Stimulated activated CD4-positive, alpha-beta T cell treated with anti-CD3 and anti-CD28 coated beads, Interleukin-2, amount 100 ng/mL, for 4 hours (primary cell): ENCODE results near the gene FAM98C.

Experiments
- DNase-seq: peaks from one replicate; pipeline ENCODE4 v3.0.0-alpha.2; 2020; ENCODE audit warnings: low read depth

FAM98C gene

DNA sequence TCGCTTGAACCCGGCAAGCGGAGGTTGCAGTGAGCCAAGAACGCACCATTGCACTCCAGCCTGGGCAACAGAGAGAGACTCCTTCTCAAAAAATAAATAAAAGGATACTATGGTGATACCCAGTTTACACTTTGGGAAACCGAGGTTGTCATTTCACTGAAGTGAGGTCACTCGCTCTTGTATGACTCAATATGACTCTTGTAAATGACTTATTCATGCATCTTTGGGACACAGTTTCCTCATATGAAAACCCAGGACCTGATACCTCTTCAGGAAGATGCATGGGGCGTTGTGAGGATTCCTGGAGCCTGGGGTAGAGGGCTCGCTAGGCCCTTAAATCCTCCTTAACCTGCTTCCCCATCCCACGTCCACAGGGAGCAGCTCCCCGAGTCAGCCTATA lies 24.0 kb upstream of the FAM98C start:
- DNase-seq: no peak

DNA sequence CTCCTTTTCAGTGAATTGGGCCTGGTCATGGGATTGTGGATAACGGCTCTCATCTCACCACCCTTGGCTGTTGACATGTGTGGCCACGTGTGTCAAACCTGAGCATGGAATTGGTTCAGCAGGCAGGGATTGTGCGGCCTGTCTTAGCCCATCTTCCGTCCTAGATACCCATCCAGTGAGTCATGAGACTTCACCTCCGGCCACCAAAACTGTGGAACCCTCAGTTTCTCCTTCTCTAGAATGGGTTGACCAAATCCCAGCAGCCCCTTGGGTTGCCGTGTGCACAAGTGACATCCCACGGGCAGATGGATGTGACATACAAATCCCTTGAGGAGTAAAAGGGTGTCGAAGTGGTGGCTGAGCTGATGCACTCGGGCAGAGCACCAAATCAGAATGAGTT lies 21.8 kb upstream of the FAM98C start:
- DNase-seq: no peak

DNA sequence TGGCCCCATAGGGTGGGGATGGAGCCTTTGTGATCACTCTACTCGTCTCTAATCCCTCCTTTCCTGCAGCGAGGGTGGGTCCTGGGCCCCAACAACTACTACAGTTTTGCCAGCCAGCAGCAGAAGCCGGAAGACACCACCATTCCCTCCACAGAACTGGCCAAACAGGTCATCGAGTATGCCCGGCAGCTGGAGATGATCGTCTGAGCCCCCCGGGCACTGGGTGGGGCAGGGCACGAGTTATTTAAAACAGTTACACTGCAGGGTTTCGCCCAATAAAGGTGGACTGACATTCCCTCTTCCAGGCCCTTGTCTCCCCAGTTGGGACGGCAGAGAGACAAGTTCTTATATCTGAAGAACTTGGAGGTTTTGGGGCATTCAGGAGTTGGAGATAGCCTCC lies 19.7 kb upstream of the FAM98C start:
- no peak for DNase-seq

DNA sequence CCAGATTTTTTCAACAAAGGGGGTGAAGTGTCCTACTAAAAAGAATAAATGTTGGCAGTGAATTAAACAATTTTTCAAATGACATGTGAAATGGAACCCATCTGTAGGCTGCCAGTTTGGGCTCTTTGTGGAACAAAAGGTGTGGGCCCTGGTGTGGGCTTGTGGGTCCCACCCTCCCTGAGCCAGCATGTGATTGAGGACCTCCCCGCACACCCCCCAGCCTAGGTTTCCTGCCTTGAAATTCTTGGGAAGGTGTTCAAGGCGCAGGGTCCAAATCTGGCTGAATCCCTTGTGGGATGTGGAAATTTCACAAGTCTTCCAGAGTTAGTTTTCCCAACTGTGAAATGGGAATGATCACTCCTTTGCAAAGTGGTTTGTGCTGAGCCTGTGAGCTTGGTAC lies 19.1 kb upstream of the FAM98C start:
- no peak for DNase-seq

DNA sequence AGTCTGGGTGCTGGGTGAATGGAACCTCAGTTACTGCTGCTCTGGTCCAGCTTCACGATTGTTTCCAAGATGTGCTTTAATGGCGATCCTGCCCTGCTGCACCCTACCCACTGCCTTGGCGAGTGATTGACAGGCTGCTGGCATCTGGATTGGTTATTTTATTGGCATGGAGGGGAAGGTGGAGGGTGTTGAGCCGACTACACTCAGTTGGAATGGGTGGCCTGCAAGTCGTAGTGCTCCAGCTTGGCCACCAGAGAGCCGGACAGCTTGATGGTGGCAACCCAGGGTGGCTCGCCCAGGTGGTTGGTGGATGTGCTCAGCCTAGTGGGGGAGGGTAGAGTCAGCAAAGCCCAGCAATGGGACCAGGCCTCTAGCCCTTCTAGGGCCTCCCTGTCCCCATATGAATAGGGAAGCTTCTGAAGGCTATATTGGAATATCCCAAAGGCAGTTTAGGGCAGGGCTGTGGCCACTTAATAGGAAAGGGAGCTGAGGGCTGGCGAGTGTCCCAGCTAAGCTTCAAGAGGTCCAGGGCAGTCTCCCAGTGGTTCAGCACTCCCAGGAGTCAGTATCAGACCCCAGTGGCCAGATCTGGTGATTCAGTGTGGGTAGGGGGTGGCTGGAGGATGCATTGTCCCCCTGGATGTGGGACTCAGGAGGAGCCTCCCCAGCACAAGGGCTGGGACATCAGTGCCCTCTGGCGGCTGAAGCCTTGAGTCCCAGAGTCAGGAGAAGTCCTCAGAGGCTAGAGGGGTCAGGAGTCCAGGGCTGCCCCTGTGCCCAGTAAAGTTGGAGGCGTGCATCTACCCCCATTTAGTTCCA lies 18.5 kb upstream of the FAM98C start:
- no peak for DNase-seq

DNA sequence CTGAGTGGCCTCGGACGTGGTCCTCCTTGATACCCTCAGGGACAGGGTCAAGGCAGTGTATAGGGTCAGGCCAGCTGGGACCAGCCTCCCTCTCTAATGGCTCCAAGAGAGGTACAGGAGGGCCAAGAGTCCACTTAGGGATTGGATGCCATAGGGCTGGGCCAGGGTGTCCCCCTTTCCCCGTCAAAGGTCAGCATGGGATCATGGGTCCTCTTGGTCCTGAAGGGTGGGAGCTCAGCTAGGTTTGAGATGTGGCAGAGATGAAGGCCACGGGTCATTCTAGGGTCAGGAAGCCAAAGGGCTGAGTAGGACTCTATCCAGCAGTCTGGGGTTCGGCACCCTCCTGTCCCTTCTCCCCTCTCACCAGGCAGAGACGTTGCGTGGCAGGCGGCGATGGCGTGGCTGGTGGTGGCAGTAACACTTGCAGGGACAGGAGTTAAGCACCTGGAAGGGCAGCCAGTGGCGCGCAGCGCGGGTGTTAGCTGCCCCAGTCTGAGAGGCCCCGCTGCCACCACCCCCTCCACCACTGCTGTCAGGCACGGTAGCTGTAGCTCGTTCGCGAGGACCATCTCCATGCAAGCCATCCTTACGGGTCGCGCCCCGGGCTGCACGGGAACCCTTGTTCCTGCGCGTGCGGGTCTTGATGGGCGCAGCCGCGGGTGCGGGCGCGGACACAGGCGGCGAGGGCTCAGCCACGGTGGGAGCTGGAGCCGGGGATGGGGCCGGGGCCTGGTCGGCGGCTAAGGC lies 17.7 kb upstream of the FAM98C start:
- DNase-seq: no peak

DNA sequence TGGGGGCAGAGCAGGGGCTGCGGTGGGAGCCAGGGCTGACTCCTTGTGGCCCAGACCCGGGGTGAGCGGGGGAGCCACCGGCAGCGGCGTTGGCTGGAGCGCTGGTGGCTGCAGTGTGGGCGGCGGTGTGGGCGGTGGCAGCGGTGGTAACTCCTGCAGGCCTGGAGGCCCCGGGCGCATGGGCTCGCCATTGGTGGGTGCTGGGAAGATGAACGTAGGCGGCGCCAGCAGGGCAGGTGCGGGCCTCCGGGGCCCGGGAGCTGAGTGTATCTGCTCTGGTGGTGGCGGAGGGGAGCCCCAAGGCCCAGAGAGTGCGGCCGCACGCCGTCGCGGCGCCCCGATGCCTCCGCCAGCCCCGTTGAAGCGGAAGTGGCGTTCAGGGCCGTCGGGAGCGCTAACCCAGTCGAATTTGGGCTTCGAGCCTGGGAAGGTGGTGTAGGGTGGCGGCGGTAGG lies 17.1 kb upstream of the FAM98C start:
- no peak for DNase-seq

DNA sequence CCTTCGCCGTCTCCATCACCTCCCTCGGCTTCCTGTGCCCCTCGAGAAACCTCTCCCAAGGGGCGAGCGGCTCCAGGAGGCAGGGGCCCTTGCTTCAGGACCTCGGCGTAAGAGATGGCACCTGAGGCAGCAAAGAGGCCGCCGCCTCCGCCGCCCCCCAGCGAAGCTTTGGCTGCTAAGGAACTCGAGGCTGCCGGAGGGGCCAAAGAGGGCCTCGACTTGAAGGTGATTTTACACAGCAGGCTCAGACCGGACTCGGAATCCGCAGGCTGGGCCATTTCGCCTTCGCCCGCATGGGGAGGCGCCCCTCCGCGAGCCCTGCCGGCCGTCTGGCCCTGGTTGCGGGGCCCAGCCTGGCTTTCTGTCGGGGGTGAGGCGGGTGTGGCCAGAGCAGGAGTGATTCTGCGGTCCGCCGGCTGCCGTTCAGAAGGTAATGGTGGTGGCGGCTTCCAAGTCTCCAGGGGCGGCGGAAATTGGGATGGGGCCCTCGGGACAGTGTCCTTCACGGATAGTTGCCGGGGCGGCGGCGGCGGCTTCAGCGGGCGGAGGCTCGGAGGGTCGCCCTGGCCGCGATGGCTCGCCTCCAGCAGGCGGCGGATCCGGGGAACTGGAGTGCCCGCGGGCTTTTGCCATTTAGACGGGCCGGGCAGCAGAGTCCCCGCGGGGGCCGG lies 16.5 kb upstream of the FAM98C start:
- DNase-seq: no peak

DNA sequence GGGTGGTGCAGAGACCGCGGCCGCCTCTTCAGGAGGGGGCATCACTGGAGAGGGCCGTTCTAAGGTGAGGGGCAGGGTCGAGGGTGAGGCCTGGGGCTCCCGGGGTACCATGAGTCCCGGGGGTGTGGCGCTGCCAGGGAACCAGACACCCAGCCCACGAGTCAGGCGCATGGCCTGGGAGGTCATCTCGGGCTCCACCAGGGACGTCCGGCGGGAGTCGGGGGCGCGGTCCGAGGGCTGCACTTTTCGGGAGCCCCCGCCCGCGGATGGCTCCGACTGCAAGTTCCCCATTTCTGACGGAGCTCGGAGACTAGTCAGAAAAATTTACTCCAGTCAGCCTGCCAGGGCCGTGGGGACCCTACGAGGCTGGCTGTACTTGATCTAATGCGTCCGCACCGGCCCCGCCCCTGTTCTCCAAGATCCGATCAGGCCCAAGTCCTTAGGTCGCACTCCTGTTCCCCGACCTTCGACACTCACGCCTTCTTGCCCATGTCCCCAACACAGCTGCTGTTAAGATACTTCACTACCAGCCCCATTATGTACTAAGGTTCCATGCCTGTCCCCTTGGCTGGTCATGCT lies 15.8 kb upstream of the FAM98C start:
- DNase-seq: no peak

DNA sequence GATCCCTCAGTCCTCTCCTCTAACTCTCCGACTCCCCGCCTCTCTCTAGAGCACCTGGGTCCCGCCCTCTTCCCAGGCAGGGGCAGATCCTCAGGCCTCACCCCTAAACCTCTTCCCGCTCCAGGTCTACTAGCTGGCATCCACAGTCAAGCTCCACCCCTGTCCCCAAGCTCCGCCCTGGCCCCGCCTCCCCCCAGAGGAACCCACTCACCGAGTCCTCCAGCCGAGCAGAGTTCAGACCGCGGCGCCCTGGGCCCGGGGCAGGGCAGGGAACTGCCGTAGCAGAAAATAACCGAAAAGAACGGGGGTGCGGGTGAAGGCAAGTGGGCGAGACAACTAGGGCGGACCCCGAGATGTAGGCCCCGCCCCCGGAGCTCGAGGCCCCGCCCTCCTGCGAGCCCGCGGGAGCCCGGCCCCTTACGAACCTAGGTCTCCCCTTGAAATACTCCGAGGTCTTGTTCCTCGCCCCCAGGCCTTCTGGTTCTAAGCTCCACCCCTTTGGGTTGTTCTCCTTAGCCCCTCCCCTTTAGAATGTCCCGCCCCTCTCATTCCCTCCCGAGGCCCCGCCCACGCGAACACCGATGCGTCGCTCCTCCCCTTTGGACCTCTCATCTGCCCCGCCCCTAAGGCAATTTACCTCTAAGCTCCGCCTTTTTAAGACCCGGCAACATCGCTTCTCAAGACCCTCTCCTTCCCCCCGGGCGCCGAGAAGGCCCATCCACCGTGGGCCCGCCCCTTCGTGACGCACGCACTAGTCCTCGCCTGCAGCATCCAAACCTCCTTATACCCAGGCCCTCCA lies 15.1 kb upstream of the FAM98C start, which contains the start of gene GGN:
GGN (minus strand) TSS at position 485 of the 799 bp plus-strand sequence. CDS start 773 bp downstream, outside the sequence.
- peak; percentile 72 for DNase-seq

DNA sequence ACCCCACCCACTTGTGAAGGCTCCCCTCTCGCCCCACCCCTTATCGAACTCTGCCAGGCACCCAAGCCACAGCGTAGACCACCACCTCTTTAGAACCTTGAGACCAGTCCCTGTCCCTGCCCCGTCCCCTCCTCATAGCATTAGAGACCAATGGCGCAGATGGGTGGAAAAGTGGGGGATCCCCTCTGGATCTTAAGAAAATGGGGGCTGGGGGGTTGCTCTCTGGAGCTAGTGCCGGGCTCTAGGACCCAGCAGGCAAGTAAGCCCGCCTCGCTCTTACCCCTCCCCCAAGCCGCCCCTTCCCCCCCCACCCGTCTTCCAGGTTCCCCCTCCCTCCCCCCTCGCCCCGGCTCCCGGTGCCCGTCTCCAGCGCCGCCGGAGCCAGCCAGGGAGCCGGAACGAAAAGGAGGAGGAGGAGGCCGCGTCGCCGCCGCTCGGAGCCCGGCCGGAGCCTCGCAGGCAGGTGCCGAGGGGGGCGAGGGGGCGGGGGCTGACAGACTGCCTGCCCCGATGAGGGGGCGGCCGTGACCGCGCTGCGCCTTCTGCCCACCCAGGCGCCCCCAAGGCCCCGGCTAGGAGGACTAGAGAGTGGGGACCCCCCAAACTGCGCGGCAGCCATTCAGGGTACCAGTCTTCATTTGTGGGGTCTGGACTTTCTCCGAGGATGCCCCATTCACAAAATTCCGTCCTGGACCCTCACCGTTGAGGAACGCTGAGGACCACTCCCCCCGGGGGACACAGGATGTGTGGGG lies 14.4 kb upstream of the FAM98C start, which contains the start of gene SPRED3:
SPRED3 (plus strand) TSS at position 349 of the 752 bp plus-strand sequence. CDS start 1,606 bp downstream, outside the sequence.
- no peak for DNase-seq

DNA sequence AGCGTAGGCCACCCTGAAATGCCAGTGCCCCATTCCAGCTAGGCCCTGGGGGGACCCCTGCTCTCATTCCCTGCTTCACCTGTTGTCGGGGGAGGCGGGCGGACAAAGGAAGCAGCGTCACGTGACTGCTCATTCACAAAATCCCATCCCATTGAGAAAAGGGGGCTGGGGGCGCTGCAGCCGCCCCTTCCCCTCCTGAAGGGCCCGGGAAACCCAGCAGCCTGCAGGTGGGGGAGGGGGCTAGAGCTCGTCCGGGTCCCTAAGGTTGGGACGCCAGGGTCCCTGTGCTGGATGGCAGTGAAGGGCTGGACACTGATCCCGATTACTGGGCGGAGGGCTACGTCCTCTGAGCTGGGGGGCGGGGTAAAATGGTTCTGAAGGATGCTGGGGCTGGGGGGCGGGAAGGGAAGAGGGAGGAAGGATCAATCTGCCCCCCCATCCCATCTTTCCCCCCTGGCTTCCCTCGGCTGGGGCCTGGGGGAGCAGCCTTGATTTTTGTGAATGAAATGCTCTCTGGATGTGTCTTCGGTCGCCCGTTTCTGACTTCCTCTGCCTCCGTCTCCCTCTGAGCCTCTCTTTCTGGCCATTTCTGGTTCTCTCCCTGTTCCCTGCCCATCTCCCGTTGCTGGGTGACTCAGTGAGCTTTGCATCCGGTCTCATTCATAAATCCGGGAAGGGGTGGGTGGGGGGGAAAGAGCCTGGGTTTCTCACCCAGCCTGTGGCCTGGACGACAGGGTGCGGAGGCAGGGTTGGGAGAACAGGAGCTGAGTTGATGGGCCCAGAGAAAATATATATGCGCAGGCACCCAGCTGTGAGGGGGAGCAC lies 13.6 kb upstream of the FAM98C start:
- no peak for DNase-seq

DNA sequence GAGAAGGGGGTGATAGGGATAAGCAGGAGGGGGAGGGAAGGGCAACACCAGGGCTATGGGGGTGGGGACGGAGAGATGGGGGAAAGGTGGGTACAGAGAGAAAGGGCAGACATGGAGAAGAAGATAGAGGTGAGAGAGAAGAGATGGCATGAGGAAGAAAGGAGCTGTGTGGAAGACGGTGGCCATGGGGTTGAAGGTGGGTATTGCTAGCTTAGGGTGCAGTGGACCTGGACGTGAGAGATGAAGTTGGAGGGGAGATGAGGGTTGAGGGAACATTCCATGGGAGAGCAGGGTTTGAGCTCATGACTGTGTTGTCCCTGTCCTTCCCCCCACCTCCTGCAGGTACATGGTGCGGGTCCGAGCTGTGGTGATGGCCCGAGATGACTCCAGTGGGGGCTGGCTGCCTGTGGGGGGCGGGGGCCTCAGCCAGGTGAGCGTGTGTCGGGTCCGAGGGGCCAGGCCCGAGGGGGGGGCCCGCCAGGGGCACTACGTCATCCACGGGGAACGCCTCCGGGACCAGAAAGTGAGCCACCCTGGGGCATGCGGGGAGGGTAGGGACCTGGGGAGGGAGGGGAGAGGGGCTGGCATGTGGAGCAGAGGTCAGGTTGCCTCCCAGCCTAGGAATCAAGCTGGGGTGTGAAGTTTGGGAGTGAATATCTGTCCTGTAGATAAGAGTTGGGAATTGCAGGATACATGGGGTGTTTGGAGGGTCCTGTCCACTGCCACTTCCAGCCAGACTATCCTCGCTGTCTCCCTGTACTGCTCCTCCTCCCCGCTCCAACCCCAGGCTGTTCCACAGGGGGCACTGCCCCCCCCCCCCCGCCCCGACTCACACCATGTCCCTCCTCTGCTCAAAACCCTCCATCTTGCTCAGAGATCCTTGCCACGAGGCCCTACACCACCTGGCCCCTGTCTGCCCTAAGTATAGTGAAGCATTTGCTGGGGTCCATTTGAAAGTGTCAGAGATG lies 12.7 kb upstream of the FAM98C start:
- DNase-seq: no peak

DNA sequence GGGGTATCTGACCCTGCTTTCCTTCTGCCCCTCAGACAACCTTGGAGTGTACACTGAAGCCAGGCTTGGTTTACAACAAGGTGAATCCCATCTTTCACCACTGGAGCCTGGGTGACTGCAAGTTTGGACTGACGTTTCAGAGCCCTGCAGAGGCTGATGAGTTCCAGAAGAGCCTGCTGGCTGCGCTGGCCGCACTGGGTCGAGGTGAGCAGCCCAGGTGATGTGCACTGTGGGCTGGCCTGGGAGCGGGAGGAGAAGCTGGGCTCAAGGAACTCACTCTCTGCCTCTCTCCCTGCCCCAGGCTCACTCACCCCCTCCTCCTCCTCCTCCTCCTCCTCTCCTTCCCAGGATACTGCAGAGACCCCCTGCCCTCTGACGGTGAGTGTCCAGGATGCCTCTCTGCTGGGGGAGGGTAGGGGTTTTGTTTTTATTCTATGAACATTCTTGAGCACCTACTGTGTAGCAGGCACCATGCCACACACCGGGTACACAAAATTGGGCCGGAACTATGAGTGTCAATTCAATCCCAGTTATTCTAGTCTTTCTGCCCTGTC lies 10.9 kb upstream of the FAM98C start:
- no peak for DNase-seq

DNA sequence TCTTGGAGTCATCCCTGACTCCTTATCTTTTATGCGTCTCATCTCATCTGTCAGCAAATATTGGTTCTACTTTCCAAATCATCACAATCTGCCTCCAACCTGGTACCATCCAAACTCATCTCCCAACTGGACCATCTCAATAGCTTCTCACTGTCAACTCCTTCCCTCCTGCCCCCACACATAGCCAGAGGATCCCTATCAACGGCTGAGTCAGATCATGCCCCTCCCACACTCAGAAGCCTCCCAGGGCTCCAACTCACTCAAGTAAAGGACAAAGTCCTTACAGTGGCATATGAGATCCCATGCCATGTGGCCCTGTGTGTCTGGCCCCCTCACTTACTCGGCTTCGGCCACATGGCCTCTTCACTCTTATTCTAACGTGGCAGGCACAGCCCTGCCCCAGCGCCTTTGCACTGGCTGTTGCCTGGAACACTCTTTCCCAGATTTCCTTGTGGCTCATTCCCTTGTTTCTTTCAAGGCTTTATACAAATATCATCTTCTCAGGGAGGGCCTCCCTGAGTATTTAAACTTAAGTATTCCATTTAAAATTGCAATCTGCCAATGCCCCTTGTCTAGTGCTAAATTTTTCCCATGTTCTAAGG lies 10.1 kb upstream of the FAM98C start:
- DNase-seq: no peak

DNA sequence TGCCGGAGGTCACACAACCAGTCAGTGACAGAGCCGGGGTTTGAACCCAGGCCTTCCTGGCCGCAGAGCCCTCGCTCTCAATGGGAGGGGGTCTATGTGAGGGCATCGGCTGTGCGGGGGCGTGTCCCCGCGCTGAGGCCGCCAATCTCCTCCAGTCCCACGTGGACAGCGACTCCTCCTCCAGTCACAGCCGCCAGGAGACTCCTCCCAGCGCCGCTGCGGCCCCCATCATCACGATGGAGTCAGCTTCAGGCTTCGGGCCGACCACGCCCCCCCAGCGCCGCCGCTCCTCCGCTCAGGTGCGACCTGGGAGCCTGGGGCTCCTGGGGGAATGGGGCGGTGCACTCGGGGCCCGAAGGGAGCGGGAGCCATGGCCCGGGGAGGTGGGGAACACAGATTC lies 8.4 kb upstream of the FAM98C start:
- peak; percentile 51 for DNase-seq

DNA sequence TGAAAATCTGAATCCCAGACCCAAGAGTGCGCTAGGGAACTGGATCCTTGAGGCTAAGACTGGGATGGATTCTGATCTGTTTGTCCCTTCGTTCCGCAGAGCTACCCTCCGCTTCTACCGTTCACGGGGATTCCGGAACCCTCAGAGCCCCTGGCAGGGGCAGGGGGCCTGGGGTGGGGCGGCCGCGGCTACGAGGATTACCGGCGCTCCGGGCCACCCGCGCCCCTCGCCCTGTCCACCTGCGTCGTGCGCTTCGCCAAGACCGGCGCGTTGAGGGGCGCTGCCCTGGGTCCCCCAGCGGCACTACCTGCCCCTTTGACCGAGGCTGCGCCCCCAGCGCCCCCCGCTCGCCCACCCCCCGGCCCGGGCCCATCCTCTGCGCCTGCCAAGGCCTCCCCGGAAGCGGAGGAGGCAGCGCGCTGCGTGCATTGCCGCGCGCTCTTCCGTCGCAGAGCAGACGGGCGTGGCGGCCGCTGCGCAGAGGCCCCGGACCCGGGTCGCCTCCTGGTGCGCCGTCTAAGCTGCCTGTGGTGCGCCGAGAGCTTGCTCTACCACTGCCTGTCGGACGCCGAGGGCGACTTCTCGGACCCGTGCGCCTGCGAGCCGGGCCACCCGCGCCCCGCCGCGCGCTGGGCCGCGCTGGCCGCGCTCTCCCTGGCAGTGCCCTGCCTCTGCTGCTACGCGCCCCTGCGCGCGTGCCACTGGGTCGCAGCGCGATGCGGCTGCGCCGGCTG lies 7.3 kb upstream of the FAM98C start:
- DNase-seq: peak; percentile 31
